ENCODE measurements around the gene MINDY4.

Gene MINDY4

DNA sequence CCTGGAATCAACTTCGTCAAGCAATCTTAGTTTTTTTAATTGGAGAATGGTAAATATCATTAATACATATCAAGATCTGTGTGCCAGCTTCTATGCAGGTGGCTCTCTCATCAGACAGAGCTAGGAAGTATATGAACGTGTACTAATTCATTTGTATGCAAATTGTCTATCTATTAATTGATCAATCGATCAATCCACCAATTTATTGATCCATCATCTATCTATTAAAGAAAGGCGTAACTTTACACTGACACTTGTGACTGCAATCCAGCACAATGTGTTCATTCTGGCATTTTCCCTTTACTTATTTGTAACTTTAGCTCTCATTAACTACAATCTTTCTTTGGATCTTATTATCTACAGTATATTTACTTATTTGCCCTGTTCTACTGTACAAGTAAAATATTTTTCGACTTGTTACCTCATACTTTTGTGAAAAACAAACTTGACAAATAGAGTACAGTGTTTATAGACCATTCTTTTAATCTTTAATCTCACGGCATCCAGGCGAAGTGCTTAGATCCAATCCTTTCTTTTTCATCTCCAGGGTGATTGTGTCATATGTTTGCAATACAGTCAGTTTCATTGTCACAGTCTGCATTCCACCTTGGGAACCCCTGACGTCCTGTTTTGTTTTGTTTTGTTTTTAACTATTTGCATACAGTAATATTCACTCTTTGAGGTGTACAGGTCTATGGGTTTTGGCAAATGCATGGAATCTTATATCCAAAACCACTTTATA, 170.5 kb downstream of the MINDY4 start:
- in situ Hi-C loops (cut with MboI; ENCODE audit: low sequenced_read_pairs), result no loop called here

Data from HL-60/S4 treated with phorbol 12-myristate 13-acetate at 8.2 ng/mL for 4 days and 3 days (cell line).